ENCODE results near the gene YBEY.

DNA sequence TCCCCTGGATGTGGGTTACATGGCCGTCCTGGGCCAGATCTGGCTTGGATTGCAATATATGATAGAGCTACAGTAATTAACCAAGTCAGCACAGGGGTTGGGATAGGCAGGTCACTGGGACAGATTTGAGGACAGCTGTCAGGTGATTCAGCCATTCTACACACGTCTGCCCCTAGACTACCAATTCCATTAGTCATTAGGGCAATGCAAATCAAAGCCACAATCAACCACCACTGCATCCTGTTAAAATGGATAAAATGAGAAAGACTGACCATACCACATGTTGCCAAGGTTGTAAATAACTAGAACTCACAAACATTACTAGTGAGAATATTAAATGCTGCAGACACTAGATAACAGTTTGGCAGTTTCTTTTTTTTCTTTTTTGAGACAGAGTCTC, 21.5 kb downstream of the YBEY start:
- TF ChIP-seq CTCF (IDR thresholded peaks at IDR 0.05) (no peak), POLR2A (IDR thresholded peaks at IDR 0.05) (no peak)

All from esophagus squamous epithelium (tissue), 4 donors.